Measurements from ENCODE around the gene DNAJC5.

DNA sequence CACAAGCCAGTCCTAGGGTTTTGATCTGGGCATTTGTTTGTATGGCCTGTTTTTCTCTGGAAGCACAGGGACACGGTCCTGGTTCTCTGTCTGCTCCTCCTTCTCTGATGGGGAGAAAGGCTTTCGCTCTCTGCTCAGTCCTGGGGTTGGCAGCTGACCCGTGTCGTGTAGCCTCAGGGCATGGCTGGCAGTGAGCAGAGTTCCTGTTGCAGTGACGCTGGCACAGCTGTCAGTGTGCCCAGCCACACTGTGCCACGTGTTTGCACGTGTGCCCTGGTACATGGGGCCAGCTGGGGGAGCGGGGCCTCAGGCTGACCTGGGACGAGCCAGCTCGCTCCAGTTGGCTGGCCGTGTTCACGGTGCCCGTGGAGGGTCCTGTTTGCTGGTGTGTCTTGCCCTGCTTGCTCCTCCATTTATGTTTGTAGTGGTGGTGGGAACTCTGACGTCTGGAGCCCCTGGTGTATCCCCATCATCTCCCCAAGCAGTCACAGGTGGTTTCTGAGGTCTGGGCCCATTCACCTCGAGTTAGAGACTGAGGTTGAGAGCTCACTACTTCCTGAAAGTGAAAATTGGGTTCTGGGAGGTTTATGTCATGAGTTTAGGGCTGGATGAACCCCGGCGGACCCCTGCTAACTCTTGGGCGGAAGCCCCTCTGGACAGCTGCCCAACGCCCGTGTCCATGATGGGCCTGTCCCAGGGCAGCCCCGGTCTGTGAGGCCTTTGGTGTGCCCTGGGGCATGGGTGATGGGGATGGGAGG is 10.2 kb upstream of the DNAJC5 start:
- TF ChIP-seq, protein P1, sequence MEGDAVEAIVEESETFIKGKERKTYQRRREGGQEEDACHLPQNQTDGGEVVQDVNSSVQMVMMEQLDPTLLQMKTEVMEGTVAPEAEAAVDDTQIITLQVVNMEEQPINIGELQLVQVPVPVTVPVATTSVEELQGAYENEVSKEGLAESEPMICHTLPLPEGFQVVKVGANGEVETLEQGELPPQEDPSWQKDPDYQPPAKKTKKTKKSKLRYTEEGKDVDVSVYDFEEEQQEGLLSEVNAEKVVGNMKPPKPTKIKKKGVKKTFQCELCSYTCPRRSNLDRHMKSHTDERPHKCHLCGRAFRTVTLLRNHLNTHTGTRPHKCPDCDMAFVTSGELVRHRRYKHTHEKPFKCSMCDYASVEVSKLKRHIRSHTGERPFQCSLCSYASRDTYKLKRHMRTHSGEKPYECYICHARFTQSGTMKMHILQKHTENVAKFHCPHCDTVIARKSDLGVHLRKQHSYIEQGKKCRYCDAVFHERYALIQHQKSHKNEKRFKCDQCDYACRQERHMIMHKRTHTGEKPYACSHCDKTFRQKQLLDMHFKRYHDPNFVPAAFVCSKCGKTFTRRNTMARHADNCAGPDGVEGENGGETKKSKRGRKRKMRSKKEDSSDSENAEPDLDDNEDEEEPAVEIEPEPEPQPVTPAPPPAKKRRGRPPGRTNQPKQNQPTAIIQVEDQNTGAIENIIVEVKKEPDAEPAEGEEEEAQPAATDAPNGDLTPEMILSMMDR (IDR thresholded peaks at IDR 0.05 in 8 of 11, conservative IDR thresholded peaks at IDR 0.05 in 3 of 11): no peak
- TF ChIP-seq POLR2AphosphoS5 (IDR thresholded peaks at IDR 0.05): peak in 1 of 3 donors; percentile 22
